ENCODE data around the gene FSHB. TPM values are rescaled to one million over a fixed set of nuclear protein-coding genes. Genes with fewer than 3 reads are reported as not detected.

FSHB gene
- total and polyA plus RNA-seq, 8 donors, result not detected

GRCh38 chr11:30270671-30271070 is 39.9 kb downstream of the FSHB start:
- no peaks in the 10 kb centered on the region for H3K36me3 ChIP-seq
- DNase-seq, result no peak
- H3K4me3 ChIP-seq, result no peak overlapping the region
- no peak overlapping the region for H3K27ac ChIP-seq
- no peaks in the 10 kb centered on the region for H3K27me3 ChIP-seq
- TF ChIP-seq POLR2AphosphoS5 (IDR thresholded peaks at IDR 0.05), result no peak
- no peak for TF ChIP-seq CTCF (IDR thresholded peaks at IDR 0.05)
- TF ChIP-seq POLR2A (IDR thresholded peaks at IDR 0.05), result no peak
- no peak for TF ChIP-seq EP300 (IDR thresholded peaks at IDR 0.05)
- H3K4me1 ChIP-seq, result no peaks in the 10 kb centered on the region
- H3K9me3 ChIP-seq, result peaks cover 0 to 4% (median 0%) of the 10 kb centered on the region in 4 donors
- intact Hi-C loops (cut with DNase I; ENCODE audit: low total_unique reads), result no loop called here

GRCh38 chr11:30277176-30277575 is 46.4 kb downstream of the FSHB start:
- Histone ChIP-seq H3K36me3 (no peaks in the 10 kb centered on the region), H3K9me3 (no peaks in the 10 kb centered on the region), H3K4me3 (no peak overlapping the region), H3K4me1 (no peaks in the 10 kb centered on the region), H3K27ac (no peak overlapping the region), H3K27me3 (no peaks in the 10 kb centered on the region)
- no peak for DNase-seq
- intact Hi-C loops (cut with DNase I; ENCODE audit: low total_unique reads), result no loop called here
- no peak for TF ChIP-seq EP300 (IDR thresholded peaks at IDR 0.05)
- no peak for TF ChIP-seq POLR2AphosphoS5 (IDR thresholded peaks at IDR 0.05)
- TF ChIP-seq POLR2A (IDR thresholded peaks at IDR 0.05), result no peak
- no peak for TF ChIP-seq CTCF (IDR thresholded peaks at IDR 0.05)

- Histone ChIP-seq H3K4me1 (no peaks in the 10 kb centered on the region), H3K27me3 (no peaks in the 10 kb centered on the region), H3K9me3 (no peaks in the 10 kb centered on the region), H3K36me3 (no peaks in the 10 kb centered on the region), H3K27ac (no peak overlapping the region), H3K4me3 (no peak overlapping the region)
- WGBS, 5 donors, result 87 to 100% (median 92%) methylated on average over 2 of the region's 2 CpGs
- TF ChIP-seq POLR2A (IDR thresholded peaks at IDR 0.05) (no peak), CTCF (IDR thresholded peaks at IDR 0.05) (no peak), EP300 (IDR thresholded peaks at IDR 0.05) (no peak), POLR2AphosphoS5 (IDR thresholded peaks at IDR 0.05) (no peak)
- intact Hi-C loops (cut with DNase I; ENCODE audit: low total_unique reads), result no loop called here
- no peak for DNase-seq
Observed at GRCh38 chr11:30279796-30280195, 49.0 kb downstream of the FSHB start.

GRCh38 chr11:30281476-30282288 is 50.9 kb downstream of the FSHB start:
- H3K36me3 ChIP-seq, result no peaks in the 10 kb centered on the region
- H3K4me3 ChIP-seq, result no peak overlapping the region
- WGBS, 5 donors, result 73 to 80% (median 75%) methylated on average over 7 of the region's 7 CpGs
- no peaks in the 10 kb centered on the region for H3K27me3 ChIP-seq
- H3K27ac ChIP-seq, result no peak overlapping the region
- no peak for DNase-seq
- no peak for TF ChIP-seq EP300 (IDR thresholded peaks at IDR 0.05)
- no peak for TF ChIP-seq CTCF (IDR thresholded peaks at IDR 0.05)
- no peak for TF ChIP-seq POLR2AphosphoS5 (IDR thresholded peaks at IDR 0.05)
- TF ChIP-seq POLR2A (IDR thresholded peaks at IDR 0.05), result no peak
- H3K4me1 ChIP-seq, result no peaks in the 10 kb centered on the region
- H3K9me3 ChIP-seq, result no peaks in the 10 kb centered on the region
- intact Hi-C loops (cut with DNase I; ENCODE audit: low total_unique reads), result no loop called here
